CD4-positive, alpha-beta T cell treated with Interferon alpha-2 for 1 hour (primary cell): Measurements from ENCODE around the gene HINT1.

Source experiments
- DNase-seq, 2 donors: peaks; one replicate each; pipeline ENCODE4 v3.0.0-alpha.2; 2020 to 2022

HINT1 gene

DNA sequence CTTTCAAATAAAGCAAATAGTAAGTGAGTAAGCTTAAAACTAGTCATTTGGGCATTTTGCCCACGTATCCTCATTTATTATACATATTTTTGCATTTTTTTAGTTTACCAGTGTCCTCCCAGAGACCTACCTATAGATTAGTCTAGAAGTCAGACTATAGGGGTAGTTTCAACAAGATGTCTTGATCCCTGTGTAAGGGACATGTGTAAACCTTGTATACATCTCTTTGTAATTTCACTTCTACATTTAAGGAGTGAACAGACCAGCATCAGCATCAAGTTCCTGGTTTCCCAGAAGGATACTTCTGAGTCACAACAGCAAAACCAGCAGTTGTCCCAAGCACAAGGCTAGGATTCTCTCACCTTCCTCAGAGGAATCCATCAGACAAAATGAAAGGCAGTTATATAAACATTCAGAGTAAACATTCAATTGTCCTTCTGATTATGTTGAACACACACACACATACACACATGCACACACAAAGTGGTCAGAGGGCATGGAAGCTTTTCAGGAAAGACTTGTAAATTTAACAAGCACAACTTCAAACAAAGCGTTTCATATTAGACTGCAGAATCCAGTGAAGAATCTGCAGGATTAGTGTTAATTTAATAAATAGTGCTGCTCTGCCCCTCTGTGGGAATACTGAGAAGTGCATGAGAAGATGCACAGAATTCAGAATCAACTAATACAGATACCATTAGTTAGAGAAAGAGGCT is 55.4 kb downstream of the HINT1 start:
- peak; percentile 16 to 69 for DNase-seq
